ENCODE data around the gene RIPPLY1. TPM values are rescaled to one million over a fixed set of nuclear protein-coding genes. Genes with fewer than 3 reads are reported as not detected.
A peak's percentile ranks its signal among the peaks of the same experiment; 100 is the strongest.

RIPPLY1 gene
- total RNA-seq, 1 donor from 2014 or later, result not detected

DNA sequence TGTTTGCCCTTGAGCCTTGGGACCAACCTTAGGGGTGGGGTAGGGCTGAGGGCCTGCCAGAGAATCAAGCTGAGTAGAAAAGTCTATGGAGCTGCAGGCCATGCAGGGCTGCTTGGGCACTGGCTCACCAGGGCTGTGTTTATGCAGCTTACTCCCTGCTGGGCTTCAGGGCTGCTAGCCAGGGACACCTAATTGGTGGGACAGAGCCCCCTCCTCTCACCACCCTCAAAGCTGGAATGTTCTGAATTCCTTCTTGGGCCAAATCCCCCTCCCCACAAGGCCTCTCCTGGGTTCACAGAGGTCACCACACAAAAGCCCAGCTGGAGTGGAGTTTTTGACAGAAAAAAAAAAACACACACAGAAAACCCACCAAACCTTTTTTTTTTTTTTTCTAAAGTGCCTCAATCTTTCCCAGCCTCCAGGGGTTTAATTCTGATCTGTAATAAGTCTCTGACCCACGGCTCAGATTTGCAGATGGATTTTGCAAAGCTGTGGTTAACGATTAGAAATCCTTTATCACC is 16.9 kb upstream of the RIPPLY1 start, which contains the start of gene CLDN2:
TSS of gene CLDN2 (plus strand) at position 471 of the 521 bp plus-strand sequence. CDS start 7,827 bp downstream, outside the sequence.
- Histone ChIP-seq H3K9me3 (no peaks in the 10 kb centered on the region), H3K27me3 (no peaks in the 10 kb centered on the region), H3K36me3 (no peaks in the 10 kb centered on the region), H3K4me1 (no peaks in the 10 kb centered on the region), H3K4me3 (no peak within 1 kb of the TSS), H3K27ac (no peak within 1 kb of the TSS)
- TF ChIP-seq, protein P1, sequence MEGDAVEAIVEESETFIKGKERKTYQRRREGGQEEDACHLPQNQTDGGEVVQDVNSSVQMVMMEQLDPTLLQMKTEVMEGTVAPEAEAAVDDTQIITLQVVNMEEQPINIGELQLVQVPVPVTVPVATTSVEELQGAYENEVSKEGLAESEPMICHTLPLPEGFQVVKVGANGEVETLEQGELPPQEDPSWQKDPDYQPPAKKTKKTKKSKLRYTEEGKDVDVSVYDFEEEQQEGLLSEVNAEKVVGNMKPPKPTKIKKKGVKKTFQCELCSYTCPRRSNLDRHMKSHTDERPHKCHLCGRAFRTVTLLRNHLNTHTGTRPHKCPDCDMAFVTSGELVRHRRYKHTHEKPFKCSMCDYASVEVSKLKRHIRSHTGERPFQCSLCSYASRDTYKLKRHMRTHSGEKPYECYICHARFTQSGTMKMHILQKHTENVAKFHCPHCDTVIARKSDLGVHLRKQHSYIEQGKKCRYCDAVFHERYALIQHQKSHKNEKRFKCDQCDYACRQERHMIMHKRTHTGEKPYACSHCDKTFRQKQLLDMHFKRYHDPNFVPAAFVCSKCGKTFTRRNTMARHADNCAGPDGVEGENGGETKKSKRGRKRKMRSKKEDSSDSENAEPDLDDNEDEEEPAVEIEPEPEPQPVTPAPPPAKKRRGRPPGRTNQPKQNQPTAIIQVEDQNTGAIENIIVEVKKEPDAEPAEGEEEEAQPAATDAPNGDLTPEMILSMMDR (IDR thresholded peaks at IDR 0.05), result no peak
- TF ChIP-seq POLR2A (IDR thresholded peaks at IDR 0.05) (no peak), POLR2AphosphoS5 (IDR thresholded peaks at IDR 0.05; ENCODE audit: insufficient read depth in 1 of 2, low read depth in 1 of 2) (no peak)
- intact Hi-C loops (cut with DNase I), result no loop called here
- no peak for DNase-seq (ENCODE audit: extremely low spot score in 2 of 2)

DNA sequence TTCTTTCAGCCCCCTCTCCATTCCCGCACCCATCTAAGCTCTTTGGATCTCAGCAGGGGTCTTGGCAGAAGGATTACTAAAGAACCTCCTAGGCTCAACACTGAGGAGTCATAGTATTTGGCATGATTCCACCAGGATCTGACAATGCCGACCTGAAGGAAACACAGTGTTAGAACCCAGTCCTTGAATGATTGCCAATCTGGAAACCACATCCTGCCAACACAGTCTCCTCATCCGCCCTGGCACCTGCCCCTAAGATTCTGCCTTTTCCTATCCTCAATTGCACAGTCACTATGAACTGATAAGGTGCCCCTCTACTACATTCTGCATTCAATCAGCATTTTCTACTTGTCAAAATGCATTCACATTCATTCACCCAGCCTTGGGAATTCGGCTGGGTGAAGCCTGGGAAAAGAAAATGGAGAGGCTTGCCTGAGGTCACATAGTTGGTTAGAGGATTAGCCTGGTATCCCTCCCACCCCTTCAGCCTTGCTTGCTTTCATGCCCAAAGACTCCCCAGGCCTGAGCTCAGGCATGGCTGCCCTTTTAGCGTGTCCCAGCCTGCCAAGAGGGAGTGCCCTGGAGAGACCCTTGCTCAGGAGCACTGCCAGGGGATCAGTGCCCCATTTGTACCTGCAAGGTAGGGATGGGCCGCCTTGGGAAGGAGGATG is 14.8 kb upstream of the RIPPLY1 start:
- H3K36me3 ChIP-seq, result no peaks in the 10 kb centered on the region
- H3K4me1 ChIP-seq, result no peaks in the 10 kb centered on the region
- DNase-seq (ENCODE audit: extremely low spot score in 2 of 2), result no peak
- intact Hi-C loops (cut with DNase I), result no loop called here
- H3K27ac ChIP-seq, result no peak overlapping the region
- H3K9me3 ChIP-seq, result no peaks in the 10 kb centered on the region
- no peak overlapping the region for H3K4me3 ChIP-seq
- TF ChIP-seq, protein P1 (IDR thresholded peaks at IDR 0.05), result no peak
- TF ChIP-seq POLR2AphosphoS5 (IDR thresholded peaks at IDR 0.05; ENCODE audit: insufficient read depth in 1 of 2, low read depth in 1 of 2) (no peak), POLR2A (IDR thresholded peaks at IDR 0.05) (no peak)
- H3K27me3 ChIP-seq, result no peaks in the 10 kb centered on the region

GRCh38 chrX:106912864-106913263 is 9.7 kb upstream of the RIPPLY1 start:
- DNase-seq (ENCODE audit: extremely low spot score in 2 of 2), result no peak
- H3K4me3 ChIP-seq, result no peak overlapping the region
- H3K27me3 ChIP-seq, result no peaks in the 10 kb centered on the region
- H3K36me3 ChIP-seq, result no peaks in the 10 kb centered on the region
- intact Hi-C loops (cut with DNase I), result no loop called here
- no peaks in the 10 kb centered on the region for H3K4me1 ChIP-seq
- no peak for TF ChIP-seq POLR2AphosphoS5 (IDR thresholded peaks at IDR 0.05; ENCODE audit: insufficient read depth in 1 of 2, low read depth in 1 of 2)
- TF ChIP-seq POLR2A (IDR thresholded peaks at IDR 0.05), result no peak
- TF ChIP-seq, protein P1 (IDR thresholded peaks at IDR 0.05), result no peak
- H3K9me3 ChIP-seq, result no peaks in the 10 kb centered on the region
- no peak overlapping the region for H3K27ac ChIP-seq

DNA sequence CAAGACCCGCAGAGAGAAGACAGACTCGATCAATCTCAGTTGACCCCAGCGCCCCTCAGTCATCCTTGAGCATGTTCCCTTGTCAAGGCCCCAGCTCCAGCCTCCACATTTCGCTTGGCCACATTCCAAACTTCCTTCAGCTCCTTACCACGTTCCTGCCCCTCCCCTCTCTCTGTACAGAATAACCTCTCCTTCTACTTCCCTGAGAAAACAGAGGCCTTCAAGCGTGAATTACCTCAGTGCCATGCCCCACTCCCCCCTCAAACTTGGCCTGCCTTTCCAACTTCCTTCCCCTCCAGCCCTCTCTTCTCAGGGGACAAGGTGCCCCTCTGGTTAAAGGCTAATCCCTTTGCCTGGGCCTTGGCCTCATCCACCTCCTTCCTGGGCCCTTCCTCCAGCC is 3.2 kb upstream of the RIPPLY1 start:
- H3K36me3 ChIP-seq, result no peaks in the 10 kb centered on the region
- no peaks in the 10 kb centered on the region for H3K4me1 ChIP-seq
- TF ChIP-seq, protein P1 (IDR thresholded peaks at IDR 0.05), result no peak
- no peak for TF ChIP-seq POLR2A (IDR thresholded peaks at IDR 0.05)
- no peak for TF ChIP-seq POLR2AphosphoS5 (IDR thresholded peaks at IDR 0.05; ENCODE audit: insufficient read depth in 1 of 2, low read depth in 1 of 2)
- no peak overlapping the region for H3K27ac ChIP-seq
- no peaks in the 10 kb centered on the region for H3K27me3 ChIP-seq
- intact Hi-C loops (cut with DNase I), result no loop called here
- DNase-seq (ENCODE audit: extremely low spot score in 2 of 2), result peak in 1 of 2 donors; percentile 52
- H3K9me3 ChIP-seq, result no peaks in the 10 kb centered on the region
- no peak overlapping the region for H3K4me3 ChIP-seq

GRCh38 chrX:106905064-106905708 is 2.0 kb upstream of the RIPPLY1 start:
- intact Hi-C loops (cut with DNase I), result no loop called here
- TF ChIP-seq, protein P1 (IDR thresholded peaks at IDR 0.05), result no peak
- TF ChIP-seq POLR2AphosphoS5 (IDR thresholded peaks at IDR 0.05; ENCODE audit: insufficient read depth in 1 of 2, low read depth in 1 of 2) (no peak), POLR2A (IDR thresholded peaks at IDR 0.05) (no peak)
- no peaks in the 10 kb centered on the region for H3K4me1 ChIP-seq
- H3K27ac ChIP-seq, result no peak overlapping the region
- H3K36me3 ChIP-seq, result no peaks in the 10 kb centered on the region
- DNase-seq (ENCODE audit: extremely low spot score in 2 of 2), result peak in 1 of 2 donors; percentile 27
- H3K27me3 ChIP-seq, result no peaks in the 10 kb centered on the region
- H3K4me3 ChIP-seq, result no peak overlapping the region
- H3K9me3 ChIP-seq, result no peaks in the 10 kb centered on the region

Data from vagina (tissue), 2 donors.